Measurements from ENCODE around the gene PTGES. TPM values are rescaled to one million over a fixed set of nuclear protein-coding genes. Genes with fewer than 3 reads are reported as not detected.

Gene PTGES
- total RNA-seq, 2 experiments from 2014 or later, result 0.25 to 0.38 TPM

DNA sequence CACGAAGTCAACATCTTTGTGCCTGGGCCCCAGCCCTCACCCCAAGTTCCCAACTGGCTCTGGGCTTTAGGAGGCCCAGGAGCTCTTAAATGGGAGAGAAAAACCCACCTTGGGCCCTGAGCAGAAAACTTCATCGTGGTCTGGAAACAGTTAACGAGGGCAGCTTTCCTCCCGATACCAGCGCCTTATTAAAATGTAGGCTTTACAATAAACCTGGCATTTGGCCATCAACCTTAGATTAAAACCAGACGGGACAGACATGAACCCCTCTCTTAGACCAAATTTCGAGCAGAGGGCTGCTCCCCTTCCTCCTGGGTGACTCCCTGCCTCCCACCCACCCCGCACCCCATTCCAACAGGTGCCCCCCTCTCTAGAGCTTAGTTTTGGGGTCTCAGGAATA lies 48.0 kb downstream of the PTGES start:
- no peak for ATAC-seq (ENCODE audit: poor library complexity)
- intact Hi-C loops (cut with DNase I, micrococcal nuclease), result no loop called here
- CTCF ChIA-PET, result no interaction called here

DNA sequence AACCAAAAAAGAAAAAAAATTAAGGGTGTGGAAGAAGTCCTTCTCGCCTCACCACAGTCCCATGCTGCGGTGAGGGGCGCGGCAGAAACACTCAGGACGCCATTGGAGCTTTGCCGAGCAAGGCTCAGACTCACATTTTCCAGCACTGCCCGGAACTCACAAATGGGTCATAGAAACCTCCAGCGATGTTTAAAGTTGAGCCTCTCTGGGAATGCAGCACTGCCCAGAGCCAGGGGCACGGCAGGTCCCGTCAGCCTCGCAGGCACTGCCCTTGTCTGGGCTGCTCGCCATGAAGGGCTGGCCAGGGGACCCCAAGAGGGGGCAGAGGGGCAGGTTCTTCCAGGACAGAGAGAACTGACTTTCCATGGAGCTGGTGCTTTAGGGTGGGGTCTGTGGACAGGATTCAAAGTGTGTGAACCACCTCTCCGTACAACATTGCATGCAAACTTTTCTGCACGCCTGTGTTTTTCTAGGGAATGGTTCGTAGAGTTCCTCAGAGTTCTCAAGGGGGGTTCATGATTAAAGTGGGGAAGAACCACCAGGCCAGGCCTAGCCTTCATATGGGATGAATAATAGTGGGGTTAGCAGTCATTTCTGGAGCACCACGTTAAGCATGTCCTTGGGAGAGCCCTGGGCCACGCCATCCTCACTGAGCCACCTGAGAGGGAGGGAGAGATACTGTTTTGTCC lies 49.0 kb downstream of the PTGES start:
- Histone ChIP-seq H3K36me3 (ENCODE audit: insufficient read depth, low read length) (no peaks in the 10 kb centered on the region), H3K27ac (ENCODE audit: low read depth in 1 of 2, low read length in 2 of 2) (no peak overlapping the region), H3K27me3 (ENCODE audit: control insufficient read depth in 1 of 2, insufficient read depth in 2 of 2, low read length in 2 of 2) (peaks cover 5 to 9% of the 10 kb centered on the region in 2 experiments), H3K4me3 (ENCODE audit: low read length) (no peak overlapping the region), H3K4me1 (ENCODE audit: insufficient read depth, low read length) (no peaks in the 10 kb centered on the region), H3K9me3 (ENCODE audit: control insufficient read depth in 1 of 2, insufficient read depth in 1 of 2, low read length in 2 of 2) (no peaks in the 10 kb centered on the region)
- intact Hi-C loops (cut with DNase I, micrococcal nuclease), result no loop called here
- no peak for ATAC-seq (ENCODE audit: poor library complexity)
- Mint-ChIP-seq H3K9me3 (no peaks in the 10 kb centered on the region), H3K36me3 (ENCODE audit: low read depth) (no peaks in the 10 kb centered on the region), H3K4me3 (no peak overlapping the region), H3K4me1 (ENCODE audit: low read depth) (no peaks in the 10 kb centered on the region), H3K27me3 (peaks cover 30% of the 10 kb centered on the region), H3K27ac (no peak overlapping the region)
- POLR2A ChIA-PET, result no interaction called here
- no peak for TF ChIP-seq CTCF (IDR thresholded peaks at IDR 0.05)
- no peak for DNase-seq
- CTCF ChIA-PET, result no interaction called here

More for the DNA sequence above, 48.0 kb downstream of the PTGES start:
- no peak overlapping the region for H3K4me3 Mint-ChIP-seq
- H3K4me1 ChIP-seq (ENCODE audit: insufficient read depth, low read length), result no peaks in the 10 kb centered on the region
- H3K4me3 ChIP-seq (ENCODE audit: low read length), result no peak overlapping the region
- H3K9me3 ChIP-seq (ENCODE audit: control insufficient read depth in 1 of 2, insufficient read depth in 1 of 2, low read length in 2 of 2), result no peaks in the 10 kb centered on the region
- no peaks in the 10 kb centered on the region for H3K4me1 Mint-ChIP-seq (ENCODE audit: low read depth)
- no peak overlapping the region for H3K27ac ChIP-seq (ENCODE audit: low read depth in 1 of 2, low read length in 2 of 2)
- no peaks in the 10 kb centered on the region for H3K36me3 Mint-ChIP-seq (ENCODE audit: low read depth)
- peaks cover 20% of the 10 kb centered on the region for H3K27me3 Mint-ChIP-seq
- POLR2A ChIA-PET, result no interaction called here
- no peaks in the 10 kb centered on the region for H3K36me3 ChIP-seq (ENCODE audit: insufficient read depth, low read length)
- DNase-seq, result no peak
- H3K9me3 Mint-ChIP-seq, result no peaks in the 10 kb centered on the region
- H3K27ac Mint-ChIP-seq, result no peak overlapping the region
- peaks cover 2% of the 10 kb centered on the region in 2 experiments for H3K27me3 ChIP-seq (ENCODE audit: control insufficient read depth in 1 of 2, insufficient read depth in 2 of 2, low read length in 2 of 2)
- TF ChIP-seq CTCF (IDR thresholded peaks at IDR 0.05), result no peak

DNA sequence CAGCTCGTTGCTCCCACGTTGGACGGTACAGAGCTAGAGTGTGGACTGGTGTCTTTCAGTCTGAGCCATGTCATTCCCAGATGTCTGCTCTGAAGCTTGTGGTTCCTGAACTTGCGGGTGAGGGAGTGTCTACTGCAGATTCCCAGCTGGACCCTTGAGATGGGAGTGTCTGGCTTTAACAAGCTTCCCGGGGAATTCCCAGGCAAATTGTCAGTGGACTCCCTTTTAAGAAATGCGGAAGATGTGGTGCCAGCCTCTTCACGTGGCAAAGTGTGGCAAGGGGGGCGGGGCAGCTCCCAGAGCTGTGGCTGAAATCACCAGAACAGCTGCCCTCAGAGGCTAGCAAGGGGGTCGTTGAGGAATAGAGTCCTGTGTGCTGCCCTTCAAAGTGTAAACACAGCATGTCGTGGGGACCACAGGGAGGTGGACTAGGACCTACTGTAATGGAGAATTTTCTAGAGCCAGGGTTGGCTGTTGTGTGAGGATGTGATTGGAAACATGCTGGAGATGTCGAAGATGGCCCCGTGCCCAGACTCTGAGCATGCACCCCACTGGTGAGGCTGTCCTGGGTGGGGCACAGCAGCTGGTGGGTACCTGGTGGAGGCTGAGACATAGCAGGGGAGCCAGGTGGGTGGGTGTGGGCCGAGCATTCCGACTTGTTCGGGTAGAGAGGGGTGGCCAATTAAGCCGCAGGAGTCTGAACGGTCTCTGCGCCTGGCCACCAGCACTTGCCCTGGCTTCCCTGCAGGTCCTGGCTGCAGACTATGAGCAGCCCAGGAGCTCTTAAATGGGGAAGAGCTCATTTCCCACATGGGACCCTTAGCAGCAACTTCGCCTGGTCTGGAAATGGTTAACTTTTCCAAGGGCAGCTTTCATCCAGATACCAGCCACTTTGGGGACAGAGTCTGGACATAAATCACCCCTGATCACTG lies 50.0 kb downstream of the PTGES start:
- no peak overlapping the region for H3K4me3 Mint-ChIP-seq
- Histone ChIP-seq H3K27me3 (ENCODE audit: control insufficient read depth in 1 of 2, insufficient read depth in 2 of 2, low read length in 2 of 2) (peaks cover 12 to 16% of the 10 kb centered on the region in 2 experiments), H3K36me3 (ENCODE audit: insufficient read depth, low read length) (no peaks in the 10 kb centered on the region), H3K4me3 (ENCODE audit: low read length) (no peak overlapping the region), H3K9me3 (ENCODE audit: control insufficient read depth in 1 of 2, insufficient read depth in 1 of 2, low read length in 2 of 2) (no peaks in the 10 kb centered on the region), H3K4me1 (ENCODE audit: insufficient read depth, low read length) (no peaks in the 10 kb centered on the region), H3K27ac (ENCODE audit: low read depth in 1 of 2, low read length in 2 of 2) (no peak overlapping the region)
- POLR2A ChIA-PET, result no interaction called here
- H3K27me3 Mint-ChIP-seq, result peaks cover 37% of the 10 kb centered on the region
- no peaks in the 10 kb centered on the region for H3K4me1 Mint-ChIP-seq (ENCODE audit: low read depth)
- DNase-seq (no peak), ATAC-seq (ENCODE audit: poor library complexity) (no peak)
- no peaks in the 10 kb centered on the region for H3K9me3 Mint-ChIP-seq
- no peak overlapping the region for H3K27ac Mint-ChIP-seq
- no peak for TF ChIP-seq CTCF (IDR thresholded peaks at IDR 0.05)
- intact Hi-C loops (cut with DNase I, micrococcal nuclease), result no loop called here
- CTCF ChIA-PET, result no interaction called here
- no peaks in the 10 kb centered on the region for H3K36me3 Mint-ChIP-seq (ENCODE audit: low read depth)

Data from CD4-positive, alpha-beta T cell (primary cell).